Smooth muscle cell (in vitro differentiated cells): ENCODE data around the gene DPH1. TPM values are rescaled to one million over a fixed set of nuclear protein-coding genes. Genes with fewer than 3 reads are reported as not detected.

Source experiments
- DNase-seq: peaks from one replicate; lab custom pipeline; 2025; ENCODE audit not compliant: unreplicated experiment; lab: John Stamatoyannopoulos, UW
- H2AFZ ChIP-seq: fragments of 200-600 bp; sonication (generic); 2 replicates; pipeline ENCODE4 v1.6.0; 2016; ENCODE audit warnings: antibody characterized with exemption, low read depth, mild to moderate bottlenecking
- H3F3A ChIP-seq: fragments of 200-600 bp; sonication (generic); 2 replicates; pipeline ENCODE4 v1.6.0; 2017; ENCODE audit warnings: antibody characterized with exemption, low read depth
- H3K27ac ChIP-seq: fragments of 200-600 bp; sonication (generic); 2 replicates; pipeline ENCODE4 v1.5.1; 2016; ENCODE audit warnings: low read depth, mild to moderate bottlenecking
- H3K27me3 ChIP-seq: fragments of 200-600 bp; sonication (generic); 2 replicates; pipeline ENCODE4 v1.6.1; 2016; ENCODE audit warnings: low read depth, mild to moderate bottlenecking
- H3K36me3 ChIP-seq: fragments of 200-600 bp; sonication (generic); 2 replicates; pipeline ENCODE4 v1.5.1; 2016; ENCODE audit warnings: low read depth
- H3K4me1 ChIP-seq: fragments of 200-600 bp; sonication (generic); 2 replicates; pipeline ENCODE4 v1.5.1; 2016; ENCODE audit warnings: low read depth
- H3K4me2 ChIP-seq: fragments of 200-600 bp; sonication (generic); 2 replicates; pipeline ENCODE4 v1.6.0; 2016; ENCODE audit warnings: mild to moderate bottlenecking
- H3K4me3 ChIP-seq: fragments of 200-600 bp; sonication (generic); 2 replicates; pipeline ENCODE4 v1.5.1; 2016; ENCODE audit warnings: mild to moderate bottlenecking
- H3K79me2 ChIP-seq: fragments of 200-600 bp; sonication (generic); 2 replicates; pipeline ENCODE4 v1.6.0; 2016; ENCODE audit warnings: low read depth, mild to moderate bottlenecking
- H3K9ac ChIP-seq: fragments of 200-600 bp; sonication (generic); 2 replicates; pipeline ENCODE4 v1.6.0; 2016; ENCODE audit warnings: low read depth
- H3K9me3 ChIP-seq: fragments of 200-600 bp; sonication (generic); replicated peaks from 2 replicates; pipeline ENCODE4 v1.5.1; 2016; ENCODE audit warnings: low read depth
- H4K20me1 ChIP-seq: fragments of 200-600 bp; sonication (generic); 2 replicates; pipeline ENCODE4 v1.6.0; 2016; ENCODE audit warnings: low read depth
- WGBS: methylation state at CpG from one replicate; pipeline ENCODE4 v1.1.7; 2016; ENCODE audit warnings: low lambda C conversion rate; 5-methylcytosine and 5-hydroxymethylcytosine counted together
- polyA plus RNA-seq: library from polyadenylated mRNA; unstranded; fragments of >200 nt; fragmentation: Nextera tagmentation; extraction: Ambion mirVana; gene quantifications from 2 replicates; pipeline ENCODE4 v1.2.1, GENCODE V29; 2016
- total RNA-seq: library from RNA; depleted of rRNA; stranded (reverse); fragments of >200 nt; gene quantifications from 2 replicates; pipeline ENCODE4 v1.2.3, GENCODE V29; 2014
- TF ChIP-seq, protein P1 (sequence below): fragments of 200-600 bp; sonication (generic); IDR thresholded peaks from 2 replicates; pipeline ENCODE4 v1.5.1; 2017; ENCODE audit warnings: borderline replicate concordance, mild to moderate bottlenecking, antibody characterized with exemption; ENCODE audit not compliant: insufficient read depth, poor library complexity, severe bottlenecking

DPH1 gene
- total and polyA plus RNA-seq, 2 experiments from 2014 or later = 15.9 to 33.6 TPM

DNA sequence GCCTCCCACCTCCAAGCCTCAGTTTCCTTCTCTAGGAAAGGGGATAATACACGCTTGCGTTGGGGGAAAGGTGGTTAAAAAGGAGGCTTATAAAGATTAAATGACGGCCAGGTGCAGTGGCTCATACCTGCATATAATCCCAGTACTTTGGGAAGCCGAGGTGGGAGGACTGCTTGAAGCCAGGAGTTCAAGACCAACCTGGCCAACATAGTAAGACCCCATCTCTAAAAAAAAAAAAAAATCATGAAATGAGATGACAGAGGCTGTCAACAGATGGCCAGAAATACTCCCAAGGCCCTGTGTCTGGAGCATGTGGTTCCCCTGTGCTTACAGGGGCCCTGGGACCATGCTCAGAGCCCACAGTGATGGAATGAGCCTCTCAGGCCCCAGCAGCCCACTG is 35.2 kb upstream of the DPH1 start:
- Histone ChIP-seq H2AFZ (no peak overlapping the region), H3K9ac (no peak overlapping the region), H3K4me3 (no peak overlapping the region), H3K79me2 (no peaks in the 10 kb centered on the region), H3K36me3 (no peaks in the 10 kb centered on the region), H3K4me2 (no peak overlapping the region), H4K20me1 (no peaks in the 10 kb centered on the region), H3K27me3 (no peaks in the 10 kb centered on the region), H3K9me3 (no peaks in the 10 kb centered on the region), H3K4me1 (peaks cover 24% of the 10 kb centered on the region), H3F3A (peaks cover 6% of the 10 kb centered on the region), H3K27ac (no peak overlapping the region)
- 91% methylated on average over 4 of the region's 4 CpGs for WGBS
- TF ChIP-seq, protein P1, sequence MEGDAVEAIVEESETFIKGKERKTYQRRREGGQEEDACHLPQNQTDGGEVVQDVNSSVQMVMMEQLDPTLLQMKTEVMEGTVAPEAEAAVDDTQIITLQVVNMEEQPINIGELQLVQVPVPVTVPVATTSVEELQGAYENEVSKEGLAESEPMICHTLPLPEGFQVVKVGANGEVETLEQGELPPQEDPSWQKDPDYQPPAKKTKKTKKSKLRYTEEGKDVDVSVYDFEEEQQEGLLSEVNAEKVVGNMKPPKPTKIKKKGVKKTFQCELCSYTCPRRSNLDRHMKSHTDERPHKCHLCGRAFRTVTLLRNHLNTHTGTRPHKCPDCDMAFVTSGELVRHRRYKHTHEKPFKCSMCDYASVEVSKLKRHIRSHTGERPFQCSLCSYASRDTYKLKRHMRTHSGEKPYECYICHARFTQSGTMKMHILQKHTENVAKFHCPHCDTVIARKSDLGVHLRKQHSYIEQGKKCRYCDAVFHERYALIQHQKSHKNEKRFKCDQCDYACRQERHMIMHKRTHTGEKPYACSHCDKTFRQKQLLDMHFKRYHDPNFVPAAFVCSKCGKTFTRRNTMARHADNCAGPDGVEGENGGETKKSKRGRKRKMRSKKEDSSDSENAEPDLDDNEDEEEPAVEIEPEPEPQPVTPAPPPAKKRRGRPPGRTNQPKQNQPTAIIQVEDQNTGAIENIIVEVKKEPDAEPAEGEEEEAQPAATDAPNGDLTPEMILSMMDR = no peak
- DNase-seq = no peak

DNA sequence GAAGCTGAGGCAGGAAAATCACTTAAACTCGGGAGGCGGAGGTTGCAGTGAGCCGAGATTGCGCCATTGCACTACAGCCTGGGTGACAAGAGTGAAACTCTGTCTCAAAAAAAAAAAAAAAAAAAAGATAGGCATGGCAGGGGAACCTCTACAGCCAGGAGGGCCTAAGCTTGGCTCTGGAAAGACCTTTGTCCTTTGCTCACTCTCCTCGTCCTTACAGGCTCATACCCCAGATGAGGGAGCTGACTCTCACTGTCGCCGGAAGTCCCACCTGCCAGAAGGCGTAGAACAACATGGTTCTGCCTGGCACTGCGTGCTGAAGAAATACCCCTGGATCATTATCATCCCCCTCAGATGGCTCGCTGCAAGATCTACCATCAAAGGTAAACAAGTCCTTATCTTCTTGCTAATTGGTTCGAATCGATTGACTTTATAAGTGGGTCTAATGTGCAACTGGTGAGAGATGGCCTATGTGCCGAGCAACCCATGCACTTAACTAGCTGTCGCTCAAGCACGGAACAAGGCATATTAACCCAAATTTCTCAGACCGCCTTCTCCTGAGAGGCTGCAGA is 34.5 kb upstream of the DPH1 start:
- no peaks in the 10 kb centered on the region for H3K36me3 ChIP-seq
- no peak overlapping the region for H3K27ac ChIP-seq
- WGBS = 89% methylated on average over 16 of the region's 16 CpGs
- H3F3A ChIP-seq = peaks cover 6% of the 10 kb centered on the region
- H2AFZ ChIP-seq = no peak overlapping the region
- H3K9ac ChIP-seq = no peak overlapping the region
- no peaks in the 10 kb centered on the region for H3K9me3 ChIP-seq
- no peak for DNase-seq
- H3K4me3 ChIP-seq = no peak overlapping the region
- H3K27me3 ChIP-seq = no peaks in the 10 kb centered on the region
- no peak overlapping the region for H3K4me2 ChIP-seq
- no peaks in the 10 kb centered on the region for H3K79me2 ChIP-seq
- H4K20me1 ChIP-seq = no peaks in the 10 kb centered on the region
- TF ChIP-seq, protein P1 = no peak
- H3K4me1 ChIP-seq = peaks cover 31% of the 10 kb centered on the region

- Histone ChIP-seq H3K79me2 (no peaks in the 10 kb centered on the region), H3K27ac (no peak overlapping the region), H4K20me1 (no peaks in the 10 kb centered on the region), H3K9me3 (no peaks in the 10 kb centered on the region), H3K4me2 (peak overlapping the region; percentile 1), H3K4me1 (peaks cover 33% of the 10 kb centered on the region), H3K9ac (no peak overlapping the region), H3K27me3 (no peaks in the 10 kb centered on the region), H3F3A (peaks cover 6% of the 10 kb centered on the region), H2AFZ (no peak overlapping the region), H3K4me3 (no peak overlapping the region), H3K36me3 (no peaks in the 10 kb centered on the region)
- TF ChIP-seq, protein P1 = no peak
- WGBS = 57% methylated on average over 13 of the region's 14 CpGs
- no peak for DNase-seq
Measured at GRCh38 chr17:1995907-1996799, 33.8 kb upstream of the DPH1 start.
